Activated CD4-positive, alpha-beta T cell treated with anti-CD3 and anti-CD28 coated beads, Interleukin-2, amount 50 U/mL, for 1 hour (primary cell): ENCODE results near the gene MISP3.

Experiments used
- DNase-seq: peaks from one replicate; pipeline ENCODE4 v3.0.0-alpha.2; 2020

The MISP3 gene

DNA sequence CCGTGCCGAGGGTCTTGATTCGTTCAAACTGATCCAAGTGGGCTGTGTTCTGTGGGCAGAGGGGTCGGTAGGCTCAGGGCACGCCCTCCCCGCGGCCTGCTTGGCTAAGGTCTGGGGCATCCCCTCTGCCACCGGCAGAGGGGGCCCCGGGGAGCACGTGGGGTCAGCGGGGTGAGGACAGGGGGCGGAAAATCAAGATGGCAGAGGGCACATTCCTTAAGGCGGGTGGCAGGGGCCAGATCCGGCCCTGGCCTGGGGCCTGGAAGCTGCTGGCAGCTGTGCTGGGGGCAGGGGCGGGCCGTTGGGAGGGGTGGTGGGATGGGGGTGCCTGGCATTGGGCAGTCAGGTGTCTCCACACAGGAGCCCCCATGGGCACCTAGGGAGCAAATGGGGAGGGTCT, 34.3 kb downstream of the MISP3 start:
- DNase-seq = no peak

DNA sequence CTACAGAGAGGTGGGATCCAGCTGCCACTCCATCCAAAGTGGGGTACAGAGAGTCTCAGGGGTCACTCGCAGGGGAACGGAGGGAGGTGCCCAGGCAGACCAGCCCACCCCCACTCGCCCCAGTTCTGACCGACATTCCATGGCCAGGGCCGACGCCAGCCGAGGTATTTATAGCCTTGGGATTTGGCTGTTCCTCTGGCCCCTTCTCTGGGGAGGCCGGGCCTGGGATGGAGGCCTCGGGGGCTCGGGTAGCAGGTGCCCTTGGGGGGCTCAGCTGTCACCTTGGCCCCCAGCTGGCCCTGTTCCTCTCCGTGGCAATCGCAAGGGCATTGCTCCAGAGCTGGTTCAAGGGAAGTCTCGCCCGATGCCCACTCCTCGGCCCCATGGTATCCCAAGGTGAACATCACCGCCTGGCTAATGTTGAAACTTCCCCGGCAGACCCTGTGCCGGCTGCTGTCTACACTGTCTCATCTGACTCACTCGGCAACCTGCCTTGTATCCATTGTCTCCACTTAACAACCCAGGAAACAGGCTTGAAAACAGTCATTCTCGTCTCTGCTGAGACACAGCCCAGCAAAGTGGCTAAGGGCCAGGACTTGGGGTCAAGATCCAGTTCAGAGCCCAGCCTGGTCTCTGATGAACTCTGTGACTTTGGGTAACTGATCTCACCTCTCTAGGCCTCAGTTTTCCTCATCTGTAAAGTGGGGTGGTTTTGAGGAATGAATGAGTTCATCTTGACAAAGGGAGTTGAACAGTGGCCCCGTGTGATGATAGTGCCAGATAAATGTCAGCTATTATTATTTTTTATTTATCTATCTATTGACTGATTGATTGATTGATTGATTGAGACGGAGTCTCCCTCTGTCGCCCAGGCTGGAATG, 35.2 kb downstream of the MISP3 start:
- no peak for DNase-seq

DNA sequence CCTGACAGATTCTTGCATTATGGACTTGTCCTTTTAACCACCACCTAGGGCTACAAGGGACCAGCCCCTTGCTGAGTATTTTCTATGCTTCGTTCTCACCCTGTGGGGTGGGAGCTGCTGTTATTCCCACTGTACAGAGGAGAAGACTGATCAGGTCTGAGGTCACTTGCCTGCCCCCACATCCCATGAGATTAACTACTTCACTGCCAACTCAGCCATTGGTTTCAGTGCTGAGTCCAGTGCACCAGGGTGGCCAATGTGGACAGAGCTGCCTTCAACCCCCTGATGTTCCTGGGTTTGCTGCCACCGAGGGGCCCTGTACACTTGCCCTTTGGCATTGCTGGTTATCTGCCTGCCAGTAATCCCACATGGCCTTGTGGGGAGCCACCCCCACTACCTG, 38.1 kb downstream of the MISP3 start:
- DNase-seq = no peak

DNA sequence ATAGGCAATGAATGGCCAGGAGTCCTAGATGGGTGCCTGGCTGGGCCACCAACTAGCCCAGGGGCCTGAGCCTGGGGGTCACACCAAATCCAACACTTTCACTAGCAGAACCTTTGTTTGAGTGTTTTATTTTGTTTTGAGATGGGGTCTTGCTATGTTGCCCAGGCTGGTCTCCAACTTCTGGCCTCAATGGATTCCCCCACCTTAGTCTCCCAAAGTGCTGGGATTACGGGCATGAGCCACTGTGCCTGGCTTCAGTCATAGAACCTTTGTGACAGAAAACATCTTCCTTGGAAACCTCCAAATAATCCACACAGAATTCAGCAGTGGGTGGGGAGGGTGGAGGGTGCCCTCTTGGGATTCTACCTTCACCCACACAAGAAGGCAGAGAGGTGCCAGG, 38.9 kb downstream of the MISP3 start:
- no peak for DNase-seq

DNA sequence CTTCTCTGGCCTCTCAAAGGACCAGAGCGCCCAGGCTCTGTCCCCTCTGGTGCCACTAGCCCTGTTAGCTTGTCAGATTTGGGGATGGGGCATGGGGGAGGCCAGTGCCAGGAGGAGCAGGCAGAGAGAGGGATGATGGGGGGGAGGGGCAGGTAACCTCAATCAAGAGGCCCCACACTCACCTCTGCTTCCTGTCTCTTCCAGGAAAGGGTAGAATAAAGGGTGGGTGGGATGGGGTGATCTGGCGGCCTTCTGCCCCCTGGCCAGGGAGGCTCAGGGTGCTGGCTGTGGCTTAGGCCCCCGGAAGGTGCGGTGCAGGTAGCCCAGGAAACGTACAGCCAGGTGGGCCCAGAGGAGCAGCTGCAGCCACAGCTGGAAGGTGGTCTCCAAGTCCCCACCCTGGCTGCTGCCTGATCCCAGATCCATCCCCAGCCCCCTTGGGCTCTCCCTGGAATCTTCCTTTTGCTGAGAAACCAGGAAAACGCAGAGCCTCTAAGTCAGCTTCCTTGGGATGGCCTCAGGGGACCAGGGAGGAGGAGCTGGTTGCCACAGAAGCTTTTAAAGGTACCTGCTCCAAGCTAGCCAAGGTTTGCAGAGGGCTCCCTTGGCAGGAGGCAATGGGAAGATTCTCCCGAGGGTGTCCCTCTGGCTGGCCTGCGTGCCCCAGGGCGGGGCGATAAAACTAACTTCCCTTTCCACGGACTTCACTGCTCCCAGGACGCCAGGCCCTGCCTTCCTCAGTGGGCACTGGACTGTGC, 39.6 kb downstream of the MISP3 start:
- no peak for DNase-seq

DNA sequence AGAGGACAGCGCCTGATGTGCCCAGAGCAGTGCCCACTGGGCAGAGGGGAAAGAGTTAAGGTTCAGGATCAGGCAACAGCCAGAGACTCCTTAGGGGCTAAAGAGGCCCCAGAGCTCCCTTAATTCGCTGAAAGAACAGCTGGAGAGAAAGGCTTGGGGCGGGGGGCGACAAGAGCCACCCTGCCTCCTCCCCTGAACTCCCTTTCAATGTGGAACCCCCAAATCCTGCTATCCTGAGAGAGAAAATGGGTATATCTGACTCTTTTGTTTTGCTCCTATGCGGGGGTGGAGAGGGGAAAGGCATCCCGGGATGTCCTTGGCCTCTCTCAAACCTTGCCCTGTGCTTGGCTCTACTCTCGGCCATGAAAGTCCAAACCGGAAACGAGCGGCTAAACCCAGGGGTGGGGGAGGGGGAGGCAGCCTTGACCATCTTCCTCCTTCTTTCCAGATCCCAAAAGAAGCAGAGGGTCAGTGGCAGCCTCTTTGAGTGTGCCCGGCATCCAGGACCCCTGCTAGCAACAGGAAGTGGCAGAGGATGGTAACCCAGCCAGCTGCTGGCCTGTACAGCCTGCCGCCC, 40.3 kb downstream of the MISP3 start:
- no peak for DNase-seq

DNA sequence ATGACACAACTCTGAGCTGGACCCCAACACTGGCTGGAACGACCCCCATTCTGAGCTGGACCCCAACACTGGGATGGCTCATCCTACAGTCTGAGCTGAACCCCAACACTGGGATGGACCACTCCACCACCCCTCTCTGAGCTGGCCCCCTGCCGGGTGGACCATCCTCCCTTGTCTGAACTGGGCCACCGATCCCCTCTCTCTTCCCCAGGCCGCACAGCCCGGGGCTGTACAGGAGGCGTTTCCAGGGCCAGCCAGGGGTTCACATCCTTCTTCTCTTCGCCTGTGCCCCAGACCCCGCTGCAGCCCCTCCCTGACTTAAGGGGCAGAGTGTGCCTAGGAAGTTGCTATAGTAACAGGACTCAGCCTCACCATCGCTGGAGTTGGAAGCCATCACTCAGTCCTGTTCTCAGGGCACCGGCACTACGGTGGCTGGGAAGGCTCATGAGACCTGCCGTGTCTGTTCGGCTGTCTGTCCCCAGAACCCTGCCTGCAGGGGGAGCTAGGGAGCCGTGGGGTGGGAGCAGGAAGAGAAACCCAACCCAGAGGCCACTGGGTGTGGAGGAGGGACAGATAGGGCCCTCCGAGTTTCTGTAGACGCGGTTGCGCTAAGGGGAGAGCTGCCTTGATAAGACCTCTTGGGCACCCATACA, 41.3 kb downstream of the MISP3 start:
- peak; percentile 50 for DNase-seq

DNA sequence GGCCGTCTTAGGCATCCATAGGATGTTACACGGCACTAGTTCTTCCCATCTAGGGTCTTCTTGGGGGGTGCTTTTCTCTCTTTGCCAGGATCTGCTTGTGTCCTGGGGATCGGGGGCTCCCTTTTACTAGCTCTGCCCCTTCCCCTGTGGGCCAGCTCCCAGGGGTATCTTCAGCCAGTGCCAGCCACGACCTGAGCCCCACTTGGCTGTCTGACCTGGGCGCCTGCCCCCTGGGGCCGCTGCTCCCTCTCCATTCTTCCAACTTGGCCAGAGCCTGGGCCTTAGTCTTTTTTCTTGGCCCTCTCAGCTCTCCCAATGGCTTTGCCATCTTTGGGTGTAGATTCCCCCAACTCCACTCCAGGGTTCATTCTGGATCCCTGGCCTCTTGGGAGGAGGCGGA, 41.9 kb downstream of the MISP3 start:
- DNase-seq = no peak

DNA sequence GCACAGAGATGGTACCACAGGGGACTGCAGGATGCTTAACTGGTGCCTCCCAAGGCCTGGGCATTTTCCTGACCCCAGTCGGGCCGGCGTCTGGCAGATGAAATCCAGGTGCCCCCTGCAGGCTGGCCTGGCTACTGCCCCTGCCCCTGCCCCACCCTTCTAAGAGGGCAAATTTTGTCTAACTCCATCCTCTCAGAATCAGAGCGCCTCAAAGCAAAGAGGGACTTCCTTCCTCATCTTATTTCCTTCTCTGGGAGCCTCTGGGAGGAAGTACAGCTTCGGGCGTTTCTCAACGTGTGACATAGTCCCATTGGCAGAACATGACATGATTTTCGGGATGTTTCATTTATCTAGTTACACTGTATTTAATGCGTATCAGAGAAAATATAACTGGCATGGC, 42.3 kb downstream of the MISP3 start:
- peak; percentile 48 for DNase-seq

DNA sequence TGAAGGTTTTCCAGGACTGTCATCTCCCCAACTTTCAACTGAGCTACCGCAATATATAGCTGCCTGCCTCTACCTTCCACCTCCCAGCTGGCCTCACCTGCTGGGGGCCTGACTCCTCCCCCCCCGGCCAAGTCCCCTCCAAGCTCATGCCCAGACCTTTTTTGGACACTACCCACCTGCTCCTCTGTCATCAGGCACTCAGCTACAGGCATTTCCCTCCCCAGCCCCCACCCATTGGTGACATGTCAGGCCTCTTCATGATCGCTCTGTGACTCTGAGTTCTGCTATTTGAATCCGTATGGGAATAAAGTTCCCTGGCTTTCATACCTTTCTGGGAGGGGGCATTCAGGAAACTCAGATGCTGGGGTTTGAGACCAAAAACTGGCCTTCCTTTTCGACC, 43.2 kb downstream of the MISP3 start:
- DNase-seq = no peak

DNA sequence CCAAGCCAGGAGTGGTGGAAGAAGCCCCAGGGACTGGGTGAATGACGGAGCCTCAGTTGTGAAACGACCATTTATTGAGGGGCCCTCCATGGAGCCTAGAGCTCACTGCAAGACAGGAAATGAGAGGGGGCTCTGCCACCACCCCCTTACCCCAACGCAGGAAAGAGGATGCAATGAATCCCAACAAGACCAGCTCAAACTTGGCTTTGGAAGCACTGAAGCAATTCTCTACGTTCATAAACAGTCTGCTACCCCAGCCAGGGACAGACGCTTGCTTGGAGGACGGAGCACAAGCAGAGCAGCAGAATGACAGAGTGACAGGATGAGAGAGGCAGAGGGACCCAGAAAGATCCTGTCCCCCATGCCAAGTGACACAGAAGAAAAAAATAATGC, 43.9 kb downstream of the MISP3 start:
- DNase-seq = no peak

DNA sequence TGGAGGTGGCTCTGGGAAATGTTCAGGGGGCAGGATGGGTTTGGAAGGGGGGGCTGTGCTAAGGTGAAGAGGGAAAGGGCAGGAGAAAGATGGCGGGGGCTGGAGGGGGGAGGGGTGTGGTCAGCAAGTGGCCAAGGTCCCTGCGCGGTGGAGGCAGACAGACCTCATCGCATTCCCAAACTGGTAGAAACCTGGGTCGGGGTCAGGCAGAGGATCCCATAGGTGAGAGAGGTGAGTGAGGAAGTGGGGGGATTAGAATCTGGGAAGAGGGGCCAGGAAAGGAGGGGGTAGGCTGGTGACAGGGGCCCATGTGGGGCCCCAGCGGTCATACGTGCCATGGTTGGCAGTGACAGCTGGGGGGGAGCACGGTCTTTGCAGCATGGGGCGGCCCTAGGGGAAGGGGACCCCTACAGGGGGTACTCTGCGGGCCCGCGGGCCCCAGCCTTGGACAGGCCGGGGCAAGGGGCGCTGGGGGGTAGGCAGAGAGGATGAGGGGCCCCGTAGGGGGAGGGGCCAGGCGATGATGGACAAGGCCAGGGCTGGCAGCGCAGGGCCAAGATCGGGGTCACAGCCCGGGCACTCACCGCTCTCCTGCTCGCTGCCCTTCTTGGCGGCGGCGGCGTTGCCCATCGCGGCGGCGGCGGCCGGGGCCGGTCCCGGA, 44.5 kb downstream of the MISP3 start:
- peak; percentile 11 for DNase-seq

DNA sequence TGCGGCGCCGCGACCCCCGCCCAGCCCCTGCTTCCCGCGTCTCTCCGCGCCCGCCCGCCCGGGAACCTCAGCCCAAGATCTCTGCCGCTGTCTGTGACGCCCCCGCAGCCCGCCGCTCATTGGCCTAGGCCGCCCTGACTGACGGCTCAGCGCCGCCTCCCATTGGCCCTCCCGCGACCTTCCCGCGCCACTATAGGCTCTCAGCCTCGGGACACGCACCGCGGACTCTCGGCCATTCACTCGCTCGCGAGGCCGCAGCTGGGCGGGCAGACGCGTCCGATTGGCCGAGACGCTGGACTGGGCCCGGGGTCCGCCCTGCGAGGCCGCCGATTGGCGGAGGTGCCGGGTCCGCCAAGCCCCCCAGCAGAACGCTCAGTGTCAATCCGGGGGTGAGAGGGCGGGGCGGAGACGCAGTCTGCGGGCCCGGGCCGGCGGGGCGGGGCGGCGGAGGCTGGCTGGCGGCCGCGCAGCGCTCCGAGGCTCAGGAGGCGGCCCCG, 45.1 kb downstream of the MISP3 start, which contains the start of gene PRKACA:
Gene PRKACA, minus strand, starts transcription at position 95 of the 497 bp plus-strand sequence. CDS start 215 bp downstream, outside the sequence.
- peak; percentile 97 for DNase-seq

DNA sequence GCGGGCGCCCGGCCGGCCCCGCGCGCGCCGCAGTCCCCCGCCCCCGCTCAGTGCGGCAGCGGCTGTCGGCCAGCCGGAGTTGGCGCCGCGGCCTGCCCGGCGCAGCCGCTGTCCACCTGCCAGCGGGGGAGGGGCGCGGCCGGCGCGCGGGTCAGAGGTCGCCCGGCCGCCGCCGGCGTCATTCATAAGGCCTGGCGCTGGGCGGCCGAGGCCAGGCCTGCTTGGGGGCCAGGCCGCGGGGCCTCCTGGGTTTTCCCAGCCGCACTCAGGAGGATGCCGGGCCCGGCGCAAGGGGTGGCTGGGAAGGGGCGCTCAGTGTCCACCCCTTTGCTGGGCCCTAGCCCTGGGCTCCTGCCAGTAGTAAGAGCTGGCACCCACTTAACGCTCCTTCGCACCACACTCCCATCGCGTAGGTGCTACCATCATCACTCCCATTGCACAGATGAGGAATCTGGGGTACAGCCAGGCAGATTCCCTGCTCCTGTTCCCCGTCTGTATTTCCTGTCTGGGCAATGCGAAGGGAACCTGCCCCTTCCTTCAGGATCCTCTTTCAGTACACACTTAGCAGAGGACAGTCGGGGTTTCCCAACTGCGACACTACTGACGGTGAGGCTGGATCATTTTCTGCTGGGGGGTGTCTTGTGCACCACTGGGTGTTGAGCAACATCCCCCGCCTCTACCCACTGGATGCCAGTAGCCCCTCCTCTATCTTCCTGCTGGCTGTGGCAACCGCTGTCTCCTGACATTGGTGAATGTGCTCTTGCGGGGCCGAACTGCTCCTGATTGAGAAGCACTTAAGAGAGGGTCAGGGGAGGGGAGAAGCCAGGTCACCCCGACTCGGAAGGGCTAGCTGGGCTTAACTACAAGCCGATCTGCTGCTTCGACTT, 45.8 kb downstream of the MISP3 start:
- DNase-seq = peak; percentile 24

DNA sequence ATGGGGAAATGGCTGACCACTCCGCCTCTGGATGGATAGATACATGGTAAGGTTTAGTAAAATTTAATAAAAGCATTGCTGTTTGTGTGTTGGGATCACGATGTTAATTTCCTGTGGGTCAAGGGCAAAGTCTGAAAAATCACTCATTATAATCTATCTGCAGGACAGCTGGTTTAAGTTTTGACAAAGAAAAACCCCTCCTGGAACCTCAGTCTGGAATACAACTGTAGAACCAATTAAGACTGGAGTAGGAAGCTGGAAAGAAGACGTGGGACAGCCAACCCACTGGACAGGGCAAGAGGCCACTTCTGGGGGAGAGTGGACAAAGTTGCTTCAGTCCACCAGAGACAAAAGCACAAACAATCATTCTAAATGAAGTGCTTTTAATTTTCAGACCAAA, 46.6 kb downstream of the MISP3 start:
- no peak for DNase-seq

DNA sequence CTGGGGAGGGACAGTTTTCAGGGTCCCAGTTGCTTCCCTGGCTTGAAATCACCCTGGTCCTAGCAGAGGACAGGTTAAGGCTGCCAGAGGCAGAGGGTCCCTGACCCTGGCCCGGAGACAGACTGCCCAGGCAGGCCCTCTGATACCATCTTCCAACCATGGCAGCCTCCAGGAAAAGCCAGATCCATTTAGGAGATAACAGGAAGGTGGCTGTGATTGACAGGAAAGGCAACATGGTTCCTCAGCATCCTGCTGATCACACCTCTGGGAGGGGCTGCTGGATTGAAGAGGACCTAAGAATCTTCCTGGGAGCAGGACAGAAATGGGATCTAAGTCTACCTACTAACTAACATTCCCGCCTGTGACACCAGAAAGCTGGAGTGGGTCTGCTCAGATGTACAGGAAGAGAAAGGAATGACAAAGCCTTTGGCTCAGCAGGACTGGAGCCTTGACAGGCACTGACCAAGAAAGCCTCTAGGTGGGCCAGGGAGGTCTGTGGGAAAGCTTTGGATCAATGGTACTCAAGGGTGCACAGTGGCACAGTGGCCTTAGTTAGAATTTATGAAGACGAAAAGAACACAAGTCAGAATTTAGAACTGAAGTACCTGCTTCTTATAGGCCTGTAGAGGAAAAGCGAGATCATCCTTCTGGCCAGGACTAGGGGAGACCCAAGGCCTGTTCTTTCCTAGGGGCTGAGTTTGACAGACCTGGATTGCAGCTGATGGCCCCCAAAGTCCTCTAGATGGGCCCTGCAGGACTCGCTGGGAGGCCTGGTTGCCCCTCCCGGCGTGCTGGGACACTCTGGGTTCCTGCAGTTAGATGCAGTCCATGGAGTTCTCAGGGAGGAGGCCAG, 47.3 kb downstream of the MISP3 start:
- DNase-seq = no peak

DNA sequence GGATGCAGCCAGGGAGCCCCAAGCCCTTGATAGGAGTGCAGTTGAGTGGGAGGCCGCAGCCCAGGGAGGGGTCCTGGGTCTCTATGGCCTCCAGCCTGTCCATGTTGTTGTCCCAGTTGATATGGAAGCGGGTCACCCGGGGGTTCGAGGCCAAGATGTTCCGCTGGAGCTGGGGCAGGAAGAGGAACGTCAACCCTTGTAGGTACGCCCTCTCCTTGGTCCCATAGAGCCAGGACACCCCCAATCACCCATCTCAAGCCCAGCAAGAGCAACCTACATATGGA, 47.9 kb downstream of the MISP3 start:
- no peak for DNase-seq

DNA sequence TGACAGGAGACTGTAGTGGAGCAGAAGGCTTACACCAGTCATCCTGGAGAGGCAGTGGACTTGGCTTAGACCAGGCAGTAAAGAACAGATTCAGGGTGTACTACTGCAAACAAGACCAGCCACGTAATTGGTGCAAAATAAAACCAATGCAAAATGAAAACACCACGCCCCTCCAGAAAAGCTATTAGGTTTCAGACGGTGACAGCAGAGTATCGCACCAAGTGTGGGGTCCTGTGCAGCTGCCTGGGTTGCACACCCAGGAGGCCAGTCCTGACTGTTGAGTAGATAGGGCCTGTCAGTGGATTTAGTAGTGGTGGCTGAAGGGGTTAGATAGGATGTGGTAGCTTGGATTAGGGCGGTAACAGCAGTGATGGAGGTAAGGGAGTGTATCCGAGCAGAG, 50.3 kb downstream of the MISP3 start:
- no peak for DNase-seq
